GM12865 (cell line): ENCODE data around the gene CXCL16.

Source experiments
- DNase-seq: peaks from one replicate; pipeline ENCODE4 v3.0.0; 2010; ENCODE audit warnings: low read depth
- H3K4me3 ChIP-seq: 2 replicates; pipeline ENCODE4 v1.5.1; 2011; ENCODE audit warnings: mild to moderate bottlenecking, low read depth, low read length, control low read depth
- CTCF ChIP-seq: IDR thresholded peaks from 2 replicates; pipeline ENCODE4 v1.5.1; 2011; ENCODE audit warnings: low read length, control low read depth, low read depth, inconsistent platforms; ENCODE audit not compliant: insufficient read depth; ENCODE audit errors: missing control alignments

The CXCL16 gene

DNA sequence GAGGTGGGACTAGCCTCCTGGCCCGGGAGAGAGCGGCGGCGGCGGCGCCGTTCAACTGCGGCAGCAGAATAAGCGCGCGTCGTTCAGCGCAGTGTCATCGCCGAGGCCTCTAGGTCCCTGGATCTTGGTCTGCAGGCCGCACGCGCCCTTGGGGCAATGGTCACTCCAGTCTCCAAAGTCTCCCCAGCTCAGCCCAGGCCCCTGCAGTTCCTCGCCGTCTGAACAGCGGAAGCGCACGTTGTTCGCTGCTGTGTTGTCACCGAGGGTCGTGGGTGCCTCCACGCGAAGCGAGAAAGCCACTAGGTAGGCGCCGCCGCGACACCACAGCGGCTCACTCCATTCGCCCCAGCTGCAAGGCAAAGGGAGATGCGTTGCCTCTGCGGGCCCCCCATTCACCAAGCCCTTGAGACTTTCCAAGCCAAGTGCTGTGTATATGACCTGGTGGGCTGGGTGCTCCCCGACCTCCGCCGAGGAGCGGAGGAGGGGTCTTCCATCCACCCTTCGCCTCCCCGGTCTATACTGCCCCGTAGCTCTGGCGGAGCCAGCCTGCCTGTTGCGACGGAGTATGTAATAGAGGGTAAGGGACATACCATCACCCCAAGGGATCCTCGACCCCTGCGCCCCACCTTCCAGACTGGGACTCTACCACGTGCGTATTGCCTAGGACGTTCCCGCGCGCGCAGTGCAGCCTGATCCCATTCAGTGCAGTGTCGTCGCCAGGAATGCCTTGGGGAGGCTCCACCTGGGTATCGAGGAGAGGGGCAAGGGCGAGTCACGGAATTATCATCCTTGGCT is 45.8 kb upstream of the CXCL16 start:
- DNase-seq = no peak
- TF ChIP-seq CTCF = no peak
- H3K4me3 ChIP-seq = no peak overlapping the region

DNA sequence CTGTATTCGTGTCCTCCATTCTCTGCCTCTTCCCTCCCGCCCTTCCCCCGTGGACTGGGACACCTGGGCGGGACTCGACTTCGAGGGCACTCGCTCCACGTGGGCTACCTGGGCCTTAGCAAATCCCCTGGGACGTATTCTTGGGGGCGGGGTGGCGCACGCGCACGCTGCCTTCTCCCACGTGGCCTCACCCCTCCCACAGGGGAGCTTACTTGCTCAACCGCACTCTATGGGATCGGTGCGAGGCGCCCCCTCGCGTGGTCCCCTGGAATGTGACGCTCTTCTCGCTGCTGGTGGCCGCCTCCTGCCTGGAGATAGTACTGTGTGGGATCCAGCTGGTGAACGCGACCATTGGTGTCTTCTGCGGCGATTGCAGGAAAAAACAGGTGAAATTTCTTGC is 42.9 kb upstream of the CXCL16 start:
- no peak for TF ChIP-seq CTCF
- H3K4me3 ChIP-seq = no peak overlapping the region
- no peak for DNase-seq

DNA sequence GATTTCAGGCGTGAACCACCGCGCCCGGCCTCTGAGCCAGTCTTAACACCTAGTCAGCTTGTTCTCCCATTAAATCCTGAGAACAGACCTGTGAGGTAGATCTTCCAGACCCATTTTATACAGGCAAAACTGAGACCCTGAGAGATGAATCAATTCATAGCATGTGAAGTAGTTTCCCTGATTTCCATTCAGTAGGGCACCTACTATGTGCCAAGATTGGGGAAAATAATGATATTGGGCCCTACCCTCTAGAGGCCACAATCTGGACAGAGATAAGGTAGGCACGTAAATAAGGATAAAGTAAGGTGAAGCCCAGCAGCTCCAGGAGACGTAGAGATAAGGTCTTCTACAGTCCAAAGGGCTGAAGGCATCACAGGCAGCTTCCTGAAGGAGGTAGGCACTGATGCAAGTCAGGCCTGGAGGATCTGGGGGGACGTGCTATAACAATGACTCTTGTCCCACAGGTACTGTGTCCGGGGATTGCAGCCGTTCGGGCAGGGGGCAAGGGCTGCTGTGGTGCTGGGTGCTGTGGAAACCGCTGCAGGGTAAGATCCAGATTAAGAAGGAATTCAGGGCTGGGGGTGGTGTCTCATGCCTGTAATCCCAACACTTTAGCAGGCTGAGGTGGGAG is 40.7 kb upstream of the CXCL16 start:
- no peak overlapping the region for H3K4me3 ChIP-seq
- TF ChIP-seq CTCF = no peak
- DNase-seq = no peak

DNA sequence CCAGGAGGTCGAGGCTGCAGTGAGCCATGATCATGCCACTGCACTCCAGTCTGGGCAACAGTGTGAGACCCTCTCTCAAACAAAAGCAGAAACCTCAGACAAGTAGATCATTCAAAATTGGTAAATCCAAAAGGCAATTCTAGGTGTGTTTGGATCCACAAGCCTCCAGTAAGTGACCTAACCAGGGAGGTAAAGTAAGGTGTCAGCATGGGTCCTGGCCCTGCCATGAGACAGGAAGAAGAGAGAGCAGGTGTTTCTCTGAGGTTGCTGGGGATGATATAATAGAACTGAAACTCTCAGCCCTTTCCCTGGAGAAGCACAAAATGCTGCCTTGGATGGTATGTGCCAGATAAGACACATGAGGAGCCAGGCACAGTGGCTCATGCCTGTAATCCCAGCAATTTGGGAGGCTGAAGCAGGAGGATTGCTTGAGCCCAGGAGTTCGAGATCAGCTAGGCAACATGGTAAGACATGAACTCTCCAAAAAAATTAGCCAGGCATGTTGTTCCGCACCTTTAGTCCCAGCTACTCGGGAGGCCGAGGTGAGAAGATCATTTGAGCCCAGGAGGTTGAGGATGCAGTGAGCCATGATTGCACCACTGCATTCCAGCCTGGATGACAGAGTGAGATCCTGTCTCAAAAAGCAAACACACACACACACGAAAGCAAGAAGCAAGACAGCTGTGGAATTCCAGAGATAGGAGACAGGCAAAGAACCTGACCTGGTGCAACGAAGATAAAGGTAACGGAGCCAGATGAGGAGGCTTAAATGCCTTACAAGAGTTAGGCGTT is 38.4 kb upstream of the CXCL16 start:
- no peak for TF ChIP-seq CTCF
- no peak for DNase-seq
- no peak overlapping the region for H3K4me3 ChIP-seq

DNA sequence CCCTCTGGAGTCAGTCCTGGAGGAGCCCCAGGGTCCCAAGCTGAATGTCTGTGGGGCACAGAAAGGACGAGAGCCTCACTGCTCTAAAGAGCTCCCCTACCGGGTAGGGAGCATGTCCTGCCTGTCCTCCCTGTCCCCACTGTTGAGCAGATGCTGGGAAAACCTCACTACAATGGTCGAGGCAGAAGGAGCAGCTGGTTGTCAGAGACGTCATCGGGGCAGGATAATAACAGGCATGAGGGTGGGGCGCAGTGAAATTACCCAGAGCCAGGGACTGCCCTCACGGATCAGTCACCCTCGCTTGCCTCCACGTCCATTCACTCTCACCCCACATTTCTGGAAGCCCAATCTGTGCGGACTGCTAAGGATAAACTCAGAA is 32.5 kb upstream of the CXCL16 start:
- no peak for DNase-seq
- no peak for TF ChIP-seq CTCF

GRCh38 chr17:4771519-4772234 is 31.9 kb upstream of the CXCL16 start, which contains the start of gene TM4SF5:
Gene TM4SF5 (plus strand): TSS chr17:4771886. CDS start chr17:4771923, 37 bp downstream.
- TF ChIP-seq CTCF = no peak
- DNase-seq = no peak
- H3K4me3 ChIP-seq = no peak within 1 kb of the TSS

More for the DNA sequence above, 32.5 kb upstream of the CXCL16 start:
- H3K4me3 ChIP-seq = no peak overlapping the region
